NCI-H2081 treated with DMSO at 0.1 percent for 48 hours (cell line): ENCODE data around the gene MAOA.
"Not testable (repeated sequence)": the region's sequence is repeated elsewhere in the genome, so short reads cannot be mapped to it uniquely, and the experiment has no call there.

Experiments used
- DNase-seq: peaks from one replicate; lab custom pipeline; 2025; lab: John Stamatoyannopoulos, UW

MAOA gene

DNA sequence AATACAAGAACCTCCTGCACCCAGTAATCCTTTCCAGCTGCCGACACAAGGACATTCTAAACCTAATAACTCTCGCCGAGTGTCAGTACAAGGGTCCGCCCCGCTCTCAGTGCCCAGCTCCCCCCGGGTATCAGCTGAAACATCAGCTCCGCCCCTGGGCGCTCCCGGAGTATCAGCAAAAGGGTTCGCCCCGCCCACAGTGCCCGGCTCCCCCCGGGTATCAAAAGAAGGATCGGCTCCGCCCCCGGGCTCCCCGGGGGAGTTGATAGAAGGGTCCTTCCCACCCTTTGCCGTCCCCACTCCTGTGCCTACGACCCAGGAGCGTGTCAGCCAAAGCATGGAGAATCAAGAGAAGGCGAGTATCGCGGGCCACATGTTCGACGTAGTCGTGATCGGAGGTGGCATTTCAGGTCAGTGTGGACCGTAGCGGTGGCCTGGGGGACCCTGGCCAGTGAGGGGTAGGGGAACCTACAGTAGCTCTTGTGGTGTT lies at the start of gene MAOA:
TSS of gene MAOA (plus strand) at position 295 of the 490 bp plus-strand sequence. CDS start at position 338, 43 bp downstream.
- DNase-seq: no peak

DNA sequence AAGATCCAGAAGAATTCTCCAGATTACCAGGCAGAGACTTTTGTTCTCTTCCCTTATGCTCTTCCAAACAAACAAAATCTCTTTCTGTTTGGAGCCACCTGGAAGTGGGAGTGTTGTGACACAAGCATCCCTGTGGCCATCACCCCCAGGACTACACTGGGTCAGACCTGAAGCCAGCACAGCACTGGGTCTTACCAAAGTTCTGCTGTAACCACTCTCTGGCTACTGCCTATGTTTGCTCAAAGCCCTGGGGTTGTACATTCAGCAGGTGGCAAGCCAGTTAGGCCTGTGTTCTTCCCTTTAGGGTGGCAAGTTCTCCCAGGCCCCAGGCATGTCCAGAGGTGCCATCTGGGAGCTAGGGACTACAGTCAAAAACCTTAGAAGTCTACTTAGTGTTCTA lies 43.7 kb upstream of the MAOA start:
- no peak for DNase-seq

DNA sequence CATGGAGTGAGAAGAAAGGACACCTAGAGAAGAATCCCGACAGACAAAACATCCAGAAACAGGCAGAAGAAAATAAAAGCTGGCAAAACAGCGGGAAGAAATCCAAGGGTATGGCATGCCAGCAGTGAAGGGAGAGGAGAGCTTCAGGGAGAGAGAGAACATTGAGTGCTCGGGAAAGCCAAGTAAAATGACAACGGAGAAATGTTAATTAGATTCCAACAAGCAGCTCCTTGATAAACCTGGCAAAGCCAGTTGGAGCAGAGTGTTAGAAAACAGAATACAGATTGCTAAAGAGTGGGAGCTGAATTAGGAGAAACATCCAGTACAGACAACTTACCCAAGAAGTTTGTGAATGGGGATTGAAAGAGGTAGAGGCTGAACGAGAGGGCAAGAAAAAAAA lies 40.4 kb upstream of the MAOA start:
- DNase-seq: no peak

DNA sequence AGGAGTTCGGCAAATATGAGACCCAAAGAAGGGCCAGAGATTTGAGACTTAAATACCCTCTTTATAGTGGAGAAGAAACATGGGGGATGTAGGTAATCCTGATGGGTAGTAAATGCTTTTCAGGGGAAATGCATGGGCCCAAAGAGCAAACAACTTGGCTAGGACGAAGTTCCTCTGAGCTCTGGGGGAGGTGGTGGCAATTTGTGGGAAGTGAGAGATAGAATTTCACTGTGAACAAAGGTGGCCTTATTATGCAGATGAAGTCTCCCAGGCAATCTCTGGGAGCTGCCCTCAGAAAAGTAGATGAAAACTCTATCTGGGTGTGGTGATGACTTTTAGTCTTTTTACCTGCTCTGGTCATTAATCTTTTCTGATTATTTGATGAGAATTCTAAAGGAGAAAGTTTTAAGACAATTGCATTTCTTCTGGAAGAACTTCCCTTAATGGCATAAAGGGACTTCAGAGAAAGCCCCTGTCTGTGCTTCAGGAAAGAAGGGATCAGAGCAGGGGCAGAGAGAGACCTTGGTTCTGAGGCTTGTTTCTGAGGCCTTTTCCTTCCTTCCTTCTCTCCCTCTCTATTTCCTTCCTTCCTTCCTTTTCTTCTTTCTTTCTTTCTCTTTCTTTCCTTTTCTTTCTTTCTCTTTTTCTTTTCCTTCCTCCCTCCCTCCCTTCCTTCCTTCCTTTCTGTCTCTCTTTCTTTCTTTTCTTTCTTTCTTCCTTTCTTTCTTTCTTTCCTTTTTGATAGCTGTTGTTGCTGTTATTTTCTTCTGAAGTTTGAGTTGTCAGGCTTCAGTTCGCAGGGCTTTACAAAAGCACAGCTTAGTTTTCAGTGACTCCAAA lies 37.5 kb upstream of the MAOA start:
- no peak for DNase-seq

DNA sequence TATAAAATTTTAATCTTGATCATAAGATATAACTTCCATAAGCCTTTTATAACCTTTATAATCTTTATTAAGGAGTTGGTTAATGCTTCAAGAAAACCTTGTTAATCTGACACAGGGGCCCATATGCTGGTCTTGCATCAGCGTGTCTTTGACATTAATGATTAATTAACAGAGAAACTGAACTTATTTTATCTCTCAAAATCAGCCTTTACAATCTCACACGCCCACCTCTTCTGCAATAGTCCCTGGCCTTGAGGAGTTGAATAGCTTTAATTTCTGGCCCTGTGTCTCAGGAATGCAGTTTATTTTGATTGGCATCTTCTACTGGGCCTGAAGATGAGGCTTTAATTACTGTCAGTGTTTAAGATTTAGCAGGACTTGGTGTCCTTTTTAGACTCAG lies 36.2 kb upstream of the MAOA start:
- DNase-seq: not testable (repeated sequence)

DNA sequence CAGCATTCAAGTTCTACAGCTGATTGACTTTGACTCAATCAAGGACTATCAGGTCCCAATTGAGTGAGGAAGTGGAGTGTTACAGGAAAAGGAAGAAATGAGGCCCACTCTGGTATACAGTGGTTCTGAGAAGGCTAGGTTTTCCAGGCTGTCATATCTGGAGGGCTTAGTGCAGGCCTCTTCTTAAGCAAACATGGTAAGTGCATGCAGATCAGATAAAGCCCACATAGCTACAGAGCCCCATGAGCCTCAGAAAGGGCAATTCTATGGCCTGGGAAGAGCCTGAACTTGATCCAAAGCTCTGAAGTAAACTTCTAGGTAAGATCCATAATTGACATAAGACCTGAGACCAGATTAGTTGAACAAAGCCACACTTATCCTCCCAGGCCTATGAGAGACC lies 29.0 kb upstream of the MAOA start:
- no peak for DNase-seq

DNA sequence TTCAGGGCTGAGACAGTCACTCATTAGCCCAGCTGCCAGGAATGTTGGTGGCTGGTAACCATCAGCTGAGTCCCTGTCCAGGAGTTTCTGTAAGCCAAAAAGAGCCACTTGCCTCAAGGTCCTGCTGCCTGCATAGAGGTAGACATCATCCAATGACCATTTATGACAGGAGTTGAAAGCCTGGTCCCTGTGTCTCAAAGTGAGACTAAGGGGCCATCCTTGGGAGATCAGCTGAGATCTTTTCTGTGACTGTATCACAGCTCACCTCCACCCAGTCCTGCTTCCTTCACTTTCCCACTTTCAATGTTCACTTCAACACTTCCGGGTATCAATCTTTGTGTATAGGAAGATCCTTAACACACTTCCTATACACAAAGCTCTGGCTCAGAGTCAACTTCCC lies 28.4 kb upstream of the MAOA start:
- DNase-seq: no peak

DNA sequence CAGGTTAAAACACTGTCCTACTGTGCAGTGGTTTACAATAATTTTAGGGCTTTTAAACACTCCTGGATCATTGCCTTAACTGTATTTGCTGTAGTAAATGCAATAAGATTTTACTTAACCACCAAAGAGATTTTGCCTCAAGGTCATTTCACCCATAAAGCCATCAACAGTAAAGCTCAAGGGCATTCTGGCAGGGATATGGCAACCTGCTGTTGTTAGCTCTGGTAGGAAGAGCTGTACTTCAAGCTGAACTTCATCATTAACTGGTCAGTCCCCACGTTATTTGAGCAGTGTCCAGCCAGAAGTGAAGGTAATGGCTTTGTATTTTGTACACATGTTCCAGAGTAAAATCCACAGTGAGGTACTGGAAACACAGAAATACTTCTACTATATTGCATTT lies 26.9 kb upstream of the MAOA start:
- DNase-seq: no peak

DNA sequence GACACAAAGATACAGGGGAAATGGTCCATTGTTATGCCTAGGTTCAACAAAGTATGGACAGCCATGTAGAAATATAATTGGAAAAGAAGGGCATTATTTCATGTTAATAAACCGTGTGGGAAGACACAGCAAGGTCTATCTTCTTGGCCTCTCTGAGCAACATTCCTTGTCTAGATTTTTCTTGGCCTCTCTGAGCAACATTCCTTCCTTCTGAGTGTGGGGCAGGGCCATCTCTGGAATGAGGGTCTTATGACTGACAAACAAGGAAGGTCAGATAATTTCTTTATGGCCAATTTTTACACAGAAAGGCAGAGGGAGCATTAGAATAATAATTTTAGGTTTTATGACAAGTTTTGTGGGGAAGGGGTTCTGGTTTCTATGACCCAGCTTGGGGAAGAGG lies 24.3 kb upstream of the MAOA start:
- no peak for DNase-seq

DNA sequence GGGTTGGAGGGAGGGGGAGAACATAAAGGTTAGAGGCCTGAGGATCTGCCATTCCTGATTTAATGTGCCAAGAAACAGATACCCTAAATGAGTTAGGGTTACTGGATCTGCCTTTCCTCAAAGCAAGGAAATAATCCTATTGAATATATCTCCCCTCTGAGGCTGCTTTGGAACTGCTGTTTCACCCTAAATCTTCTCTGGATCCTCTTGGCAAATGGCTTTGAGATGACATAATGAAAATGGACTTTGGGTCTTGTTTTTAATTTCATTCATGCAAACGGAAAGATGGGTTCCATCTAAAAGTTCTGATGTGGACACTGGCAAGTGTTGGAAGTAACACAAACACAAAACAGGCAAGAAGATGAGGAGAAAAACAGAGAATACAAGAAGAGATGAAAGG lies 23.0 kb upstream of the MAOA start:
- DNase-seq: no peak

DNA sequence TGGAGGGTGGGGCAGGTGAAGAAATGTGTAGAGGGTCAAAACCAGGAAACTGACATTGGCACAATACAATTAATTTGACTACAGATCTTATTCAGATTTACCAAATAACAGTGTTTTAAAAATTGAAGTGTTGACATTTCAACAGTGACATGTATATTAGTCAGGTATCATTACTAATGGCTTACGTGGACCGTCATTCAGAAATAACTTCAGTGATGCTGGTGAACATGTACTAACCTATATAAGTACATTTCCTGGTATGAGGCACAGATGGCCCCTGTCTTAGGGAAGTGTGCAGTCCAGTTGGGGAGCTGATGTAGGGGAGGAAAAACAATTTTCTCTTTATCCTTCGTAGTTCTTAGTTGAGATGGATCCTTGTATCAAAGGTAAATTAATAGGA lies 22.3 kb upstream of the MAOA start:
- no peak for DNase-seq

DNA sequence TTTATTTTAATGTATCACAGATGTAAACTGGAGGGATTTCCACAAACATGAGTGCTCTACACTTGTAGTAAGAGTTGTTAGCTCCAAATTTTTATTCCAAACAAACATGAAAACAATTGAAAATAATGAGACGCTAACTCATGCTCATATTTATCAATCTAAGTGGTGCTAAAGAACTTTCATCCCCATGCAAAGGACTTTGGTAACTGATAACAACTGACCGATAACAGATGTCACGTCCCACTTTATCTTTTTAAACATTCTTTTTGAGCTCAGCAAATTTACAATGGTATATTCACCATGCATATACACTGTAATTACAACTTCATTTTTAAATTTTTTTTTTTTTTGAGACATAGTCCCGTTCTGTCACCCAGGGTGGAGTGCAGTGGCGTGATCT lies 15.6 kb upstream of the MAOA start:
- no peak for DNase-seq

DNA sequence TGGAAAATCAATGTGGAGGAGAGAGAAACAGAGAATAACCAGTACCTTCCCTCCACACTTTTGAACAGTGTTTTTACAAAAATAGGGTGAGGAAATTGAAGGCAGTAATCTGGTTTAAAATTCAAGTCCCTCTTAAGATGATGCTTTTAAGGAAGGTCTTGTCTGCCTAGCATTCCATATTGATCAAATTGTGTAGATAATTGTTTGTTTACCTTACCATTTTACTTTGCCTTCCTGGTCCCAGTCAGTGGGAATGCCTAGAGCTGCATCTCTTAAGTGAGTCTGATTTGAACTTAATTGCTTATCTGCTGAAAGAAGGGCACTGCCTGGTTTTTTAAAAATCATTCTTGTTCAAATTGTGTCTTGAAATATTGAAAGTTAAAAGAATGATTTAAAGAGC lies 14.4 kb upstream of the MAOA start:
- no peak for DNase-seq

DNA sequence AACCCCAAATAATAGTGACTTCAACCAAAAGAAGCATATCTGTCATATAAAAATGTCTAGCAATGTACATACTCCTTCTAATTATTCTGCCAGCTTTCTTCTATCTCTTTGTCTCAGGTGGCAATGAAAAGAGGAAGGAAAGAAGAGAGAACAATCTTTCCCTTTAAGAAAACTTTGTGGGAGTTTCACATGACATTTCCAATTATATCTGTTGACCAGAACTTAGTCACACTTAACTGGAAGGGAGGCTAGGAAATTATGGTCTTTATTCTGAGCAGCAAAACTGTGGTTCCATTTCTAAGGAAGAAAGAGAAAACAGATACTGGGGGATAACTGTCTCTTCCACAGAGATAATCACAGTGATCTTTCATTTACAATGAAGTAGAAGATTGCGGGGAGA lies 12.9 kb upstream of the MAOA start:
- DNase-seq: no peak

DNA sequence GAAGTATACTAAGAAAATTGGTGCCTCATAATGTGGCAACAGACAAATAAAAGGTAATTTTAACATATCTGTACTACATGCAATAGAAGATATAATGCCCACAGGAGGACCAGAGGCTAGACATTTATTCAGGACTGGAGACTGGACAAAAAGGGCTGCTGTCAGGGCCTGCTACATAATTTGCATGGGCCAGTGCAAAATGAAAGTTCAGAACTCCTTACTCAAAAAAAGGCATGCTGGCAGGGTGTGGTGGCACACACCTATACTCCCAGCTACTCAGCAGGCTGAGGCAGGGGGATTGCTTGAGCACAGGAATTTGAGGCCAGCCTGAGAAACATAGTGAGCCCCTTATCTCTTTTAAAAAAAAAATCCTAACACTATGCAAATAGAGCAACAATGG lies 12.4 kb upstream of the MAOA start:
- DNase-seq: no peak

DNA sequence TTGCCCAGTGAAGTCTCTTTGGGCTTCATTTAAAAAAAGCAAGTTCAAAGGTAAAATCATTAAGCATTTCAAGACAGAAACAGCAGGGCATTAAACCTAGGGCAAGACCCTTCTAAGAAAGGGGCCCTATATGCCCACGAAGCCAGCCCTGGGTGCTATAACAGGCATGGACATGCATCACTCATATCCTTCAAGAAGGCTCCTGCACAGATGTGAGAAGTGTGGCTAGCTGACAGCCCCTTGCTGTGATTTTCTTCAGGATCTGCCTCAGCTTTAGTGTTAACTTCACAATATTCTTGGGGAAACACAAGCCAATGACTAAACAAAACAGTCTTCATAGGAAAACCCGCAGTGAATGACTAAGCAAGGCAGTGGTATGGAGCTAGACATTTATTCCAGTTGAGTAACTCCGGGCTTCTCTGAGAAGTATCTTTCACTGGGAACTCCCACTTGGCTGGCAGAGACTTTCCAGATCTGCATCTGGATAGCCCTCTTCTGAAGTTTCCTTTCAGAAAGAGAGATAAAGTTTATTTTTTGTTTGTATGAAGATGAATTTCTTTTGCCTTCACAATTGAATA lies 11.9 kb upstream of the MAOA start:
- no peak for DNase-seq

DNA sequence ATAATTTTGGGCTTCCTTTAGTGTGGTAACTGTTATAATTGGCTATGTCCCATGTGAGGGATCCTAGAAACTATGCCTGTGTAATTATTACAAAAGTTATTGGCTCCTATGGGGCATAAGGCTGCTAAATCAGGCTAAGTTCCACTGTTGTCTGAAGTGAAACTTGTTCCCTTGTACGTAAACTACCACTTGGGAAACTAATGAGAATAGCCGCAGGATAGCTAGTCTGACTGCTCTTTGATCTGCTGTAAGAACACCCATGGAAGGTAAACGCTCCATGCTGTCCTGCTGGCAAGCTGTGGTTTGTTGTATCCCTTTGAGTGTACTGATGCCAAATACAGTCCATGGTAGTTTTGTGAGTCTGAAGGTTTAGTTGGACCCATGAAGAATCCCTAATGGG lies 9.3 kb upstream of the MAOA start:
- DNase-seq: no peak

DNA sequence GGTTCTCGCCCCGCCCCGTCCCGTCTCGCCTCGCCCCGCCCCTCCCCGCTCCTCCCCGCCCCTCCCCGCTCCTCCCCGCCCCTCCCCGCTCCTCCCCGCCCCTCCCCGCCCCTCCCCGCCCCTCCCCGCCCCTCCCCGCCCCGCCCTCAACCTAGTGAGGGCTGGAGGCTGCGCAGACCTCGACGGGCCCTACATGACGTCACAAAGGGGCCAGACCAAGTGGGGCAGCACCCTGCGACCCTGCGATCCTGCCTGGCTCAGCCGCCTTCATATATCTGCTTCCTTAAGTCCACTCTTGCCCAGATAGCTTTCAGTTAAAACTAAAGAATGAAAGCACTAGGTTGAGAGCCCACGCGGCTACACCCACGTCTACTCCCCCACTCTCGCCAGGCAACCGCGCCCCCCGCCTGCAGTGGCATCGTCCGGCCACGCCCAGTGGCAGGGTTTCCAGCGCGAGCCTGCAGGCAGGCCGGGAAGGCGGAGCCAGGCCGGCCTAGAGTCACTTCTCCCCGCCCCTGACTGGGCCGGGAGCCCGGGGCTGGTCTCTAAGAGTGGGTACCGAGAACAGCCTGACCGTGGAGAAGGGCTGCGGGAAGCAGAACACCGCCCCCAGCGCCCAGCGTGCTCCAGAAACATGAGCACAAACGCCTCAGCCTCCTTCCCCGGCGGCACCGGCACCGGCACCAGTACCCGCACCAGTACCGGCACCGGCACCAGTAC lies 1.5 kb upstream of the MAOA start:
- DNase-seq: peak; percentile 66

DNA sequence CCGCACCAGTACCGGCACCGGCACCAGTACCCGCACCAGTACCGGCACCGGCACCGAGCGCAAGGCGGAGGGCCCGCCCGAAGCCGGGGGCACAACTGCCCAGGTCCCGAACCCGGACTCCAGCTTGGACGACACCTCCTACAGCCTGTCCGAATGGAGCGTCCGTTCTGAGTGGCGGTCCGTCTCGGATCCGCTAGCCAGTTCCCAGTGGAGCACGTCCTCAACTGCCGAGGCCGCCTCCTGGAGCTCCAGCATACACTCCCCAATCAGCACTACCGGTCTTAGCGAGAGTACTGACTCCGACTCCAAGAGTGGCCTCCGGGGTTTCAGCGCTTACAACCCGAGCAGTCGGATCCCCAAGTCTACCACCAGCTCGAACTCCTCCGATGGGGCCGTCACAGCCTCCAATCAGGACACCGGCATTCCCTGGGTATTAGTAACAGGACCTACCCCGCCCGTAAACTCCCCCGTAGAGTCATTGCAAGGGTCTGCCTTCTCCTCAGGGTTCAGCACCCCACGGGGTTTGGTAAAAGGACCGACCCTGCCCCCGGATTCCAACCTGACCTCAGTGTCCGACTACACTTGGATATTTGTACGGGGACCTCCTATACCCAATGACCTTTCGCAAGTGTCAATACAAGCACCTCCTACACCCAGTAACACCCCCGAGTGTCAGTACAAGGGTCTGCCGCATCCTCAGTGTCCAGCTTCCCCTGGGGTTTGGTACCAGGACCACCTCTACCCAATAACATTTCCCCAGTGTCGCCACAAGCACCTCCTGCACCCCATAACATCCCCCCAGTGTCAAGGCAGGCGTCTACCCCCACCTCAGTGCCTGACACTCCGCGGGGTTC lies 721 bp upstream of the MAOA start:
- DNase-seq: no peak

DNA sequence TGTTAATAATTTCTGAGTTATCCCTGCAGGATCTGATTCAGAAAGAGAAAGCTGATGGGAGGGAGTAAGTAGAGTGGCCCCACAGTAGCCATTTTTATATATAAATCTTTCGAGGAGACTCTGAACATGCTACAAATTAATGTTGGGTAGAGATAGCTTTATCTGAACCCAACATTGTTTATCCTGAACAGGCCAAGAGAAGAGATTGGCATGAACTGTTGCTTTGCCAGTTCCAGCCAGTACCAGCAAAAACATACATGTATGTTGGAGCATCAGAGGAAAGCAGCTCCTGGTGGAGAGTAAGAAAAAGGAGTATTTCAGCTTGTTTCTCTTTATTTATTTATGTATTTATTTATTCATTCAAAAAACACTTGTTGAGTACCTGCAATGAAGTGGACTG lies 1.6 kb downstream of the MAOA start:
- no peak for DNase-seq

DNA sequence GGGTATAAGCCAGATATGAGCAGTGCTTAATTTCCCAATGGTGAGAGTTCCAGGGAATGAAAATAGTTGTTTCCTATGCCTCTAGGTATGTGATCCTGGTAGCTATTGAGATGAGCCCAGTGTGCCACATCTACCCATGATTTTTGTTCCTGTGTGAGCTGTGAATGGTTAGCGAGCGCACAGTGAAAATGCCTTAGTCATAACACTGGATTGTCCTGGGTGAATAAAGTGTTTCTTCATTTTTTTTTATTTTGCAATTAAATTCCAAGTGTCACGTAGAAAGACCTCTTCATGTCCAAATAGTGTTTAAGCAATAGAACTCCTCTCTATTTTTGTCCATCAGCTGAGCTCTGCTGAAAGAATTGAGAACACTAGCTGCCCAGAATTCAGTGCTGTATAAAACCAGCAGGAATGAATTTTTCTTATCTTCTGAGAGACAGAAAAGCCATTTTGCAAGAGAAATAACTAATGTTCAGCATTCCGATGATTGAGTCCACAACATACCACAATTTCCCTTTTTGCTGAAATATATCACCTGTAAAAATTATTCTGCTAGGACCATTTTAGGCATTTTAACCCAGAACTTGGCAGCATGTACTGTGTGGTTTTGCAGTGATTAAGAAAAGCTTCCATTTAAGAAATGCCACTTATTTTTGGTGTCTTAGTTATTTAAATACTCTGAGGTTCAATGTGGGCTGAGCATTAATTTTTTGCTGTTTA lies 5.6 kb downstream of the MAOA start:
- DNase-seq: no peak

DNA sequence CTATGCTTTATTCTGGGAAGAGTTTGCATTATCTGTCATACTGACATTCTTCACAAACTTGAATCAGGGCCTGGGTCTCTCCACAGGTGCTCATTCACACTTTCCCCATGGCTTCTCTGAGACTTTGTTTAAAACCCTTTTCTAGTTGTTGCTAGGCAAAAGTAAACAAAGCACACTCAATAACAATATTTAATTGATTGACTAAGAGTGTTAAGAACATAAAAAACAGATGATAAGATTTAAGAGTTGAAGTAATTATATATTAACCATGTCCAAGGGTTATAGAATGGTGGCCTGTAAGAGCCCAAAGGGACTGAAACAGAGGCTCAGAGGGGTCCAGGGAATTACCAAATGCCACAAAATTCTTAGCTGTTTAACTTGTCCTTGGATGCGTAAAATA lies 7.1 kb downstream of the MAOA start:
- no peak for DNase-seq
